Stimulated activated CD4-positive, alpha-beta T cell treated with anti-CD3 and anti-CD28 coated beads, Interleukin-1b, Interleukin-23, amount 100 ng/mL, for 24 hours (primary cell): ENCODE data around the gene MAGEB1.

ENCODE experiments used
- DNase-seq, 4 experiments: peaks; one replicate each; pipeline ENCODE4 v3.0.0-alpha.2; 2020; ENCODE audit warnings: low read depth in 4 of 4, low spot score in 1 of 4

Gene MAGEB1

GRCh38 chrX:30246769-30247489 lies at the start of gene MAGEB1:
TSS of gene MAGEB1 (plus strand) at chrX:30247146. CDS start at chrX:30250494, 3,348 bp downstream.
- DNase-seq: no peak

DNA sequence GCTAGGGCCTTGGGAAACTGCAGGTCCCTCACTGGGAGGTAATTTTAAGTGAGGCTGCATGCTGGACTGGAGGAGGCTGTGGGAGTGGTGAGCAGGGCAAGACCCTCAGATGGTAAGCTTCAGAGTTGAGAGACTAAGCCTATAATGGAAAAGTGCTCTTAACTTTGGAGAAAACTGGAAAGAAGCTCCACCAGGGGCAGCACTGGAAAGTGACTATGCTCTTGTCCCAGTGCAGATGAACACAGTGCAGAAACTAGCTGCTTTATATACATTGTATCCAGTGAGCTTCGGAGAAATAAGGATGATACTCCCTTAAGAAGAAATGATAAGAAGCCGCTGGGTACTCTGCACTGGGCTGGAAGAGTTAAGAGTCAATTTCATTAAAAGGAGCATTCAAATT lies 34.8 kb upstream of the MAGEB1 start:
- DNase-seq: no peak

DNA sequence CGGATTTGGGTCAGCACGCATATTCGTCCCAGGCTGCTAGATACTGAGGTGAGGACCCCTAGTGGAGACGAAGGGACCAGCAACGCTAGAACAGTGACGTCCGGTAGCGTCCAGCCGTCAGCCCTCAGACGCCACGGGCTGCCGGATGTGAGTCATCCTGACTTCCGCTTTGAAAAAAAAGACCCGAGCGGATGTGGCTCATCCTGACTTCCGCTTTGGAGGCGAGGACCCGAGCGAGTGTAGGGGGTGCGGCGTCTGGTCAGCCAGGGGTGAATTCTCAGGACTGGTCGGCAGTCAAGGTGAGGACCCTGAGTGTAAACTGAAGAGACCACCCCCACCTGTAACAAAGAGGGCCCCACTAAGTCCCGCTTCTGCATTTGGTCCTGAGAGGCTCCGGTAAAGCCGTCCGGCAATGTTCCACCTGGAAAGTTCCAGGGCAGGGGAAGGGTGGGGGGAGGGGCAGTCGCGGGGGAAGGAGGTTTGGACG lies 31.5 kb upstream of the MAGEB1 start, which contains the start of gene MAGEB2:
TSS of gene MAGEB2 (plus strand) at position 207 of the 487 bp plus-strand sequence. CDS start 3,018 bp downstream, outside the sequence.
- no peak for DNase-seq

DNA sequence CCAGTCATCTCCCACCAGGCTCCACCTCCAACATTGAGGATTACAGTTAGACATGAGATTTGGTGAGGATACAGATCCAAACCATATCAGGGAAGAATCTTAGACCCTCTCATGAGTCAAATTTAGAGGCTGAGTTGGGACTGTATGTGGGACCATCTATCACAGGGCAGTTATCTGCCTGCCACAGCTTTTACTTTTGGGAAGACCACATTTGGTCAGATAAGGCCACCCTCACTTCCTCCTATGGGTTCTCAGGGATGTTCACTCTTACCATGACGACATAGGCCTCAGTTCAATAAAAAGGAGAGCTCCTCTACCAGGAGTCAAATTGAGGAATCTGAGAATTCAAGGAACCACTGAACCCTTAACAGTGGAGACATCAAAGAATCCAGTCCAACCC lies 29.5 kb upstream of the MAGEB1 start:
- no peak for DNase-seq

GRCh38 chrX:30219372-30219771 lies 27.6 kb upstream of the MAGEB1 start:
- DNase-seq: no peak

- DNase-seq: no peak
Observed at GRCh38 chrX:30220661-30221060, 26.3 kb upstream of the MAGEB1 start.

DNA sequence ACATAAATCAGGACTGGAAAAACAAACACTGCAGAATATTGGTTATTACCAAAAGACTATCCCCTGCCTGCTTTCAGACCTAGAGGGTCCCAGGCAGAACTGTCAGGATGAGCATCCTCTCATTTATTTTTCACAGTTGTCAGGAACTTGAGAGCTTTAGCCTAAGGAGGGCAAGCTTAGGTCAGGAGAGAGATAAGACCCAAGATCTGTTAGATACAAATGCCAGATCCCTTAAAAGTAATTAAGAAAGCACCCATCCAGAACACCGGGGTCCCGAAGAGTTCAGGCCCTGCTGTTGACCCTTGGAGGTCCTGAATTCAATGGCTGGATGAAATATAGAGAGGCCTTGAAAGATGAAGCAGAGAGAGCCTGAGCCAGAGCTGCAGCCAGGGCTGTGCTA lies 22.4 kb upstream of the MAGEB1 start:
- DNase-seq: no peak

GRCh38 chrX:30228526-30228925 lies 18.4 kb upstream of the MAGEB1 start:
- no peak for DNase-seq

DNA sequence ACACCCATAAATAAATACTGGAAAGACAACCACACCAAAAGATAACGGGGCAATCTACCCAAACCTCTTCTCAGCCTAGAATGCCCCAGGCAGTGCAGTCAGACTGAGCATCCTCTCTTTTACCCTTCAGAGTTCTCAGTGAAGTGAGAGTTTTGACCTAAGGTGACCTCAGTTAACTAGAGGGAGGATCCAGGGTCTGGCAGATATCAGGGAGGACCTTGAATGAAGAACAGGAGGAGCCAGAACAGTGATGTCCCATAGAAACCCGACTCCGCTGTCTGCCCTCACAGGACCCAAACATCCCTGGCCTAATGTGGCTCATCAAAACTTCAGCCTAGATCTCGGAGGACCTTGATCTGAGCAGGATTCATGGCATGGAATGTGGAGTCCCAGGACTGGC lies 16.6 kb upstream of the MAGEB1 start, which contains the start of gene MAGEB3:
TSS of gene MAGEB3 (plus strand) at position 263 of the 400 bp plus-strand sequence. CDS start 5,268 bp downstream, outside the sequence.
- no peak for DNase-seq

- DNase-seq: no peak
Observed at GRCh38 chrX:30241724-30242415, 5.1 kb upstream of the MAGEB1 start, which contains the start of gene MAGEB4. TSS of gene MAGEB4 (plus strand) at chrX:30242000. CDS start at chrX:30242136, 136 bp downstream.

- DNase-seq: no peak
Observed at GRCh38 chrX:30248854-30249253, 1.9 kb downstream of the MAGEB1 start.

DNA sequence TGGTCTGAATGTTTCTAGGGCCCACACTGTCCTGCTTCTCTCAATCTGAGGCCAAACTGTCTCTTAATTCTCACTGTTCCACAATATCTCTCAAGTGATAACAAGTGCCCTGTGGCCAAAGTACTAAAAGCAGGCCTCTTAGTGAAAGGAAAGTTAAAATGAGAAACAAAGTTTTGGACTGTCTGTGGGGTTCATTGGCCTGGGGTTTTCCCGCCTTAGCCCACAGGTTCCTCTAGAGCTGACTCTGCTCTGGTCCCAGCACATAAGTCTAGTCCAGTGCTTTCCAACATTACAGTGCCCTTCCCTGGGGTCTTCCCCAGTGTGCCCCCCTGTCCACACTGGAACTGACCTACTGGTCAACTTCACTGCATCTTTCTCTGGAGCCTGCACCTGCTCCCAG lies 6.3 kb downstream of the MAGEB1 start:
- no peak for DNase-seq

- DNase-seq: no peak
Observed at GRCh38 chrX:30259927-30260326, 13.0 kb downstream of the MAGEB1 start.

- no peak for DNase-seq
Observed at GRCh38 chrX:30261012-30261411, 14.1 kb downstream of the MAGEB1 start.

- no peak for DNase-seq
Observed at GRCh38 chrX:30262763-30263162, 15.8 kb downstream of the MAGEB1 start.

DNA sequence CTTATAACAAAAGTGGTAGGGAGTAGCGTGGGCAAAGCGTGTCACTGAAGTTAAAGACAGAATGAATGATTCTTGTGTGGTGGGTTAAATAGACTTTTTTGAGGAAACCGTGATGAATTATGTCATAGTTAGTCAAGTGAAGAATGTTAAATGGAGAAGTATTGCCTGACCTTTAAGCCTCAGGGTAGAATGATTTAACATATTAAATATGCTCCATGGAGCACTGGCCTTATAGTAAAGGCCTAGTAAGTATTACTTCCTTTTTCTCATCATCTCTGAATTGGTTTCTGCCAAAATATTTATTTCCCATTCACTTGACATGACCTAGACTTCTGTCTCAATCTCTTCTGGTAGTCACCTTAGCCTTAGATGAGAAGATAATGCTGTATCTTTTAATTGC lies 23.7 kb downstream of the MAGEB1 start:
- no peak for DNase-seq

DNA sequence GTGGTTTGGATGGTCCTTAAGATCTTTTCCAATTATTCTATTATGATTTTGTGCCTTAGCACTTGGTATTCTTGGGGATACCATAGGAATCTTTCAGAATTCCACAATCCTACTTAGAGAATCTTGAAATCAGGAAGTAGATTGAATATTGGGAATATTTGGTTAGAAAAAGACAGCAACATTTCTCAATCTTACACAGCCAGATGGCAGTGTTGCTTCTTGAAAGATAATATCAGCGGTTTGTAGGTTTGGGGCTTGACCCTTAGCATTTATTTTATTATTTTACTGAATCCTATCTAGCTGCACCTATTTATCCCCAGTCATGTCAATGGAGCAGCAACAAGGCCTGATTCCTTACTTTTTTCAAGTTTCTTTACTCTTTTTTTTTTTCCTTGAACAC lies 28.6 kb downstream of the MAGEB1 start:
- DNase-seq: no peak

DNA sequence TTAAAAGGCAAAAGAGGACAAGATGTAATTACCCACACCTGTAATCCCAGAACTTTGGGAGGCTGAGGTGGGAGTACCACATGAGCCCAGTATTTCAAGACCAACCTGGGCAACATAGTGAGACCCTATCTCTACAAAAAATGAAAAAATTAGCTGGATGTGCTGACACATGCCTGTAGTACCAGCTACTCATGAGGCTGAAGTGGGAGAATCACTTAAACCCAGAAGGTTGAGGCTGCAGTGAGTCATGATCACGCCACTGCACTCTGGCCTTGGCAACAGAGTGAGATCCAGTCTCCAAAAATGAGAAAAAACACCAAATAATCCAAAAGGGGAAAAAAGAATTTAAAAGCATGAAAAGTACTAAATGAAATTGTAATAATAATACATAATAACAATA lies 31.4 kb downstream of the MAGEB1 start:
- DNase-seq: no peak

DNA sequence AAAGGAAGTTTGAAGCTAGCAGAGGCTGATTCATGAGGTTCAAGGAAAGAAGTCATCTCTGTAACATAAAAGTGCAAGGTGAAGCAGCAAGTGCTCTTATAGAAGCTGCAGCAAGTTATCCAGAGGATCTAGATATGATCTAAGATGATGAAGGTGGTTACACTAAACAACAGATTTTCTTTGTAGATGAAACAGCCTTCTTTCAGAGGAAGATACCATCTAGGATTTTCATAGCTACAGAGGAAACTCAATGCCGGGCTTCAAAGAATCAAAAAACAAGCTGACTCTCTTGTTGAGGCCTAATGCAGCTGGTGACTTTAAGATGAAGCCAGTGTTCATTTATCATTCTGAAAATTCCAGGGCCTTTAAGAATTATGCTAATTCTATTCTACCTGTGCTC lies 33.5 kb downstream of the MAGEB1 start:
- no peak for DNase-seq

DNA sequence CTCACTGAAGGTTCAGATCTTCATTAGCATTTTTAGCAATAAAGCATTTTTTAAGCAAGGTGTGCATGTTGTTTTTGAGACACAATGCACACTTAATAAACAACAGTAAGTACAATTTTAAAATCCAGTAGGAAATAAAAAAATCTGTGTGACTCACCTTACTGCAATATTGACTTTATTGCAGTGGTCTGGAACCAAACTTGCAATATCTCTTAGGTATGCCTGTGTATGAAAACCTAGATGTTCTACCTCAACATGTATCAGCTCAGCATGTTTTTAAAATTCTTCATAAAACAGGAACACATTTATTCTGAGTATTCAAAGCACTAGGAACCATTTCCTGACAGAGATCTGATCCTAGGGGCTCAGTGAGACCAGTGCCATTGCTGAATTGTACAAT lies 35.6 kb downstream of the MAGEB1 start:
- DNase-seq: no peak

DNA sequence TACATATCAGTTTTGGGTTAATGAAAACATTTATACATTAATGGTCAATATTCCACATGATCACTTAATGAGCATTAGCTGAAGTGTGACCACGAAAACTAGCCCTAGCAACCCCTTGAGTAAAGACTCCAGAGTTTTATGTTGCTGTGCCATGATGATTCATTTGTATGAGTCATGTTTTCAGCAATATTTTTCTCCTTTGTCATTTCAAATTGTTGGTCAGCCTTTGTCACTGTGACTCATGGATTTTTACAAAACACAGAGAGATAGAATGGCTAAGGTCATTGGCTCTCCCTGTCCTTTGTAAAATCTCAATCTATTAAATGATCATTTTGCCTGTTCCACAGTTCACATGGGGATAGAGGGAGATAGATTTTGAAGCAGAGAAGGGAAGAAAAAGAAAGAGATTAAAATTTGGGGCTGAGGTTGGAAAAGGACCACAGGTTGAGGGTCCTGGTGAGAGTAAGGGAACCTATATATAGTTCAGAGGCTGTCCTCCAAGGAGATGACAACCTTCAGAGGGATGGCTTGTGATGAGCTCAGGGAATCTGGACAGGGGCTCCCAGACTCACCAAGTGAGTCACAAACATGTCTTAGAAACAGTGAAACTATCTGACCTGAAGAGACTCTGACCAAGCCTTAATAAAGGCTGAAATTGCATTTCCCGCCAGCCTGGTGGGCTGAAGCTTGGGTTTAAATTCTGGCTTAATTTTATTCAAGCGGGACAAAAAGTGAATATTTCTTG lies 36.7 kb downstream of the MAGEB1 start:
- no peak for DNase-seq
